LNCaP clone FGC (cell line): ENCODE data around the gene UNC119.

Experiments used
- DNase-seq: peaks from one replicate; pipeline ENCODE4 v3.0.0-alpha.2; 2011; ENCODE audit warnings: low read depth
- H3K4me3 ChIP-seq: 2 replicates; pipeline ENCODE4 v1.5.1; 2011; ENCODE audit warnings: mild to moderate bottlenecking, low read depth, low read length, control low read depth
- CTCF ChIP-seq: IDR thresholded peaks from 2 replicates; pipeline ENCODE4 v1.5.1; 2012; ENCODE audit warnings: mild to moderate bottlenecking; ENCODE audit not compliant: control insufficient read depth, insufficient read depth; ENCODE audit errors: extremely low read depth

Gene UNC119

GRCh38 chr17:28555022-28555421 lies 2.6 kb upstream of the UNC119 start:
- no peak for TF ChIP-seq CTCF
- DNase-seq, result no peak
- H3K4me3 ChIP-seq, result no peak overlapping the region

- peak; percentile 35 for TF ChIP-seq CTCF
- DNase-seq, result no peak
- H3K4me3 ChIP-seq, result no peak overlapping the region
Measured at GRCh38 chr17:28554565-28554964, 2.1 kb upstream of the UNC119 start.

- DNase-seq, result no peak
- no peak overlapping the region for H3K4me3 ChIP-seq
- no peak for TF ChIP-seq CTCF
Measured at GRCh38 chr17:28553000-28553505, 629 bp upstream of the UNC119 start.

- peak overlapping the region; percentile 86 for H3K4me3 ChIP-seq
- no peak for TF ChIP-seq CTCF
- DNase-seq, result no peak
Measured at GRCh38 chr17:28551421-28552175, 826 bp downstream of the UNC119 start.

- no peak overlapping the region for H3K4me3 ChIP-seq
- no peak for TF ChIP-seq CTCF
- DNase-seq, result no peak
Measured at GRCh38 chr17:28550858-28551257, 1.6 kb downstream of the UNC119 start.

- no peak for DNase-seq
- no peak overlapping the region for H3K4me3 ChIP-seq
- no peak for TF ChIP-seq CTCF
Measured at GRCh38 chr17:28549236-28550132, 2.9 kb downstream of the UNC119 start.
